Smooth muscle cell (in vitro differentiated cells): ENCODE measurements around the gene DNAH2. TPM values are rescaled to one million over a fixed set of nuclear protein-coding genes. Genes with fewer than 3 reads are reported as not detected.
A peak's percentile ranks its signal among the peaks of the same experiment; 100 is the strongest.

Source experiments
- DNase-seq: peaks from one replicate; lab custom pipeline; 2025; ENCODE audit not compliant: unreplicated experiment; lab: John Stamatoyannopoulos, UW
- H2AFZ ChIP-seq: fragments of 200-600 bp; sonication (generic); 2 replicates; pipeline ENCODE4 v1.6.0; 2016; ENCODE audit warnings: antibody characterized with exemption, low read depth, mild to moderate bottlenecking
- H3F3A ChIP-seq: fragments of 200-600 bp; sonication (generic); 2 replicates; pipeline ENCODE4 v1.6.0; 2017; ENCODE audit warnings: antibody characterized with exemption, low read depth
- H3K27ac ChIP-seq: fragments of 200-600 bp; sonication (generic); 2 replicates; pipeline ENCODE4 v1.5.1; 2016; ENCODE audit warnings: low read depth, mild to moderate bottlenecking
- H3K27me3 ChIP-seq: fragments of 200-600 bp; sonication (generic); 2 replicates; pipeline ENCODE4 v1.6.1; 2016; ENCODE audit warnings: low read depth, mild to moderate bottlenecking
- H3K36me3 ChIP-seq: fragments of 200-600 bp; sonication (generic); 2 replicates; pipeline ENCODE4 v1.5.1; 2016; ENCODE audit warnings: low read depth
- H3K4me1 ChIP-seq: fragments of 200-600 bp; sonication (generic); 2 replicates; pipeline ENCODE4 v1.5.1; 2016; ENCODE audit warnings: low read depth
- H3K4me2 ChIP-seq: fragments of 200-600 bp; sonication (generic); 2 replicates; pipeline ENCODE4 v1.6.0; 2016; ENCODE audit warnings: mild to moderate bottlenecking
- H3K4me3 ChIP-seq: fragments of 200-600 bp; sonication (generic); 2 replicates; pipeline ENCODE4 v1.5.1; 2016; ENCODE audit warnings: mild to moderate bottlenecking
- H3K79me2 ChIP-seq: fragments of 200-600 bp; sonication (generic); 2 replicates; pipeline ENCODE4 v1.6.0; 2016; ENCODE audit warnings: low read depth, mild to moderate bottlenecking
- H3K9ac ChIP-seq: fragments of 200-600 bp; sonication (generic); 2 replicates; pipeline ENCODE4 v1.6.0; 2016; ENCODE audit warnings: low read depth
- H3K9me3 ChIP-seq: fragments of 200-600 bp; sonication (generic); replicated peaks from 2 replicates; pipeline ENCODE4 v1.5.1; 2016; ENCODE audit warnings: low read depth
- H4K20me1 ChIP-seq: fragments of 200-600 bp; sonication (generic); 2 replicates; pipeline ENCODE4 v1.6.0; 2016; ENCODE audit warnings: low read depth
- CTCF ChIP-seq: fragments of 200-600 bp; sonication (generic); IDR thresholded peaks from 2 replicates; pipeline ENCODE4 v1.5.1; 2017; ENCODE audit warnings: borderline replicate concordance, mild to moderate bottlenecking, antibody characterized with exemption; ENCODE audit not compliant: insufficient read depth, poor library complexity, severe bottlenecking
- WGBS: methylation state at CpG from one replicate; pipeline ENCODE4 v1.1.7; 2016; ENCODE audit warnings: low lambda C conversion rate; 5-methylcytosine and 5-hydroxymethylcytosine counted together
- polyA plus RNA-seq: library from polyadenylated mRNA; unstranded; fragments of >200 nt; fragmentation: Nextera tagmentation; extraction: Ambion mirVana; gene quantifications from 2 replicates; pipeline ENCODE4 v1.2.1, GENCODE V29; 2016
- total RNA-seq: library from RNA; depleted of rRNA; stranded (reverse); fragments of >200 nt; gene quantifications from 2 replicates; pipeline ENCODE4 v1.2.3, GENCODE V29; 2014

The DNAH2 gene
- total and polyA plus RNA-seq, 2 experiments from 2014 or later = not detected

DNA sequence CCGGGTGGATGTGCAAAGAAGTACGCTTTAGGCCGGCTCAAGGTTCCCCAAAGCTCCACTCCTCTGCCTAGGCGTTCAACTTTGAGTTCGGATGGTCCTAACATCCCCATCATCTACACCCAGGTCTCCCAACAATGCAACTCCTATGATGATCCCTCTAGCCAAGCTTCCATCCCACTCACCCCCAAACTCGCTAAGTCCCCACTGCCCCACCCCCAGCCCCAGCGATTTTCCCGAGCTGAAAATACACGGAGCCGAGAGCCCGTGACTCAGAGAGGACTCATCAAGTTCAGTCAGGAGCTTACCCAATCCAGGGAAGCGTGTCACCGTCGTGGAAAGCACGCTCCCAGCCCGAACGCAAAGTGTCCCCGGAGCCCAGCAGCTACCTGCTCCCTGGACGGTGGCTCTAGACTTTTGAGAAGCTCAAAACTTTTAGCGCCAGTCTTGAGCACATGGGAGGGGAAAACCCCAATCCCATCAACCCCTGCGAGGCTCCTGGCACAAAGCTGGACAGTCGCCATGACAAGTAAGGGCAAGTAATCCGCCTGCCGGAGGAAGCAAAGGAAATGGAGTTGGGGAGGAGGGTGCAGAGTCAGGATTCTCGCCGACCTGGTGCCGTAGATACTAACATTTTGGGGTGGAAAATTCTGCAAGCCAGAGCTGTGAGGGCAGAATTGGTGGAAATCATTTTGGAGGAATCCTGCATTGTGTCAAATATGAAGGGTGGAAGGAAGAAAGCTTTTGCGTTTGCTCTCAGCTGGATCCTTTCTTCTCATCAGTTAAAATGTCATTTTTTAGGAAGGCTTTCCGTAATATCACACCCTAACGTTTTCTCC is 30.3 kb upstream of the DNAH2 start, which contains the start of gene TP53:
TP53 (minus strand) TSS at position 419 of the 836 bp plus-strand sequence. CDS start 10,896 bp downstream, outside the sequence.
- Histone ChIP-seq H3K4me3 (peak within 1 kb of the TSS; percentile 91), H3K4me1 (peaks cover 23% of the 10 kb centered on the region), H3K36me3 (no peaks in the 10 kb centered on the region), H2AFZ (peak within 1 kb of the TSS; percentile 93), H3K27ac (peak within 1 kb of the TSS; percentile 98), H3K4me2 (peak within 1 kb of the TSS; percentile 95), H4K20me1 (peaks cover 5% of the 10 kb centered on the region), H3K9ac (peak within 1 kb of the TSS; percentile 98), H3K27me3 (no peaks in the 10 kb centered on the region), H3K9me3 (no peaks in the 10 kb centered on the region), H3F3A (peaks cover 19% of the 10 kb centered on the region), H3K79me2 (peaks cover 37% of the 10 kb centered on the region)
- no peak for TF ChIP-seq CTCF
- peak; percentile 66 for DNase-seq
- under 1% methylated on average over 30 of the region's 30 CpGs for WGBS

- peaks cover 5% of the 10 kb centered on the region for H4K20me1 ChIP-seq
- TF ChIP-seq CTCF = peak; percentile 99
- H3F3A ChIP-seq = peaks cover 19% of the 10 kb centered on the region
- DNase-seq = peak; percentile 91
- peak within 1 kb of the TSS; percentile 95 for H3K4me2 ChIP-seq
- peak within 1 kb of the TSS; percentile 93 for H2AFZ ChIP-seq
- H3K27ac ChIP-seq = peak within 1 kb of the TSS; percentile 98
- peaks cover 23% of the 10 kb centered on the region for H3K4me1 ChIP-seq
- WGBS = under 1% methylated on average over 51 of the region's 51 CpGs
- H3K9me3 ChIP-seq = no peaks in the 10 kb centered on the region
- no peaks in the 10 kb centered on the region for H3K27me3 ChIP-seq
- H3K9ac ChIP-seq = peak within 1 kb of the TSS; percentile 98
- peak within 1 kb of the TSS; percentile 91 for H3K4me3 ChIP-seq
- H3K36me3 ChIP-seq = no peaks in the 10 kb centered on the region
- H3K79me2 ChIP-seq = peaks cover 28% of the 10 kb centered on the region
Measured at GRCh38 chr17:7687908-7688807, 29.4 kb upstream of the DNAH2 start, which contains the start of gene WRAP53. WRAP53 (plus strand) TSS chr17:7688477; CDS start chr17:7688649, 172 bp downstream.

GRCh38 chr17:7688808-7689316 is 28.7 kb upstream of the DNAH2 start:
- Histone ChIP-seq H3K27ac (peak overlapping the region; percentile 77), H3F3A (peaks cover 19% of the 10 kb centered on the region), H3K4me1 (peaks cover 23% of the 10 kb centered on the region), H3K79me2 (peaks cover 21% of the 10 kb centered on the region), H3K4me2 (peak overlapping the region; percentile 95), H4K20me1 (peaks cover under 1% of the 10 kb centered on the region), H3K9me3 (no peaks in the 10 kb centered on the region), H3K27me3 (no peaks in the 10 kb centered on the region), H3K4me3 (peak overlapping the region; percentile 91), H2AFZ (peak overlapping the region; percentile 93), H3K9ac (peak overlapping the region; percentile 84), H3K36me3 (no peaks in the 10 kb centered on the region)
- TF ChIP-seq CTCF = no peak
- 27% methylated on average over 13 of the region's 13 CpGs for WGBS
- no peak for DNase-seq
